Trophoblast cell (in vitro differentiated cells and primary cell): ENCODE results near the gene PRKAG1.

ENCODE experiments used
- DNase-seq, 2 donors: peaks; one replicate each; pipeline ENCODE4 v3.0.0-alpha.2; 2016
- H2AFZ ChIP-seq: 2 replicates; pipeline ENCODE4 v1.6.1; 2013; ENCODE audit warnings: low read length, moderate library complexity, mild to moderate bottlenecking; ENCODE audit not compliant: insufficient read depth, poor library complexity
- H2AK5ac ChIP-seq: 2 replicates; pipeline ENCODE4 v1.6.1; 2013; ENCODE audit warnings: mild to moderate bottlenecking, low read length
- H2BK120ac ChIP-seq: 2 replicates; pipeline ENCODE4 v1.6.1; 2013; ENCODE audit warnings: low read length, mild to moderate bottlenecking, moderate library complexity; ENCODE audit not compliant: insufficient read depth, poor library complexity
- H2BK12ac ChIP-seq: 2 replicates; pipeline ENCODE4 v1.6.1; 2013; ENCODE audit warnings: mild to moderate bottlenecking, low read length, moderate library complexity
- H2BK5ac ChIP-seq: 2 replicates; pipeline ENCODE4 v1.6.1; 2013; ENCODE audit warnings: low read length, low read depth, moderate library complexity, mild to moderate bottlenecking; ENCODE audit not compliant: poor library complexity
- H3K14ac ChIP-seq: 2 replicates; pipeline ENCODE4 v1.6.1; 2013; ENCODE audit warnings: mild to moderate bottlenecking, low read length
- H3K18ac ChIP-seq: 2 replicates; pipeline ENCODE4 v1.6.1; 2013; ENCODE audit warnings: mild to moderate bottlenecking, low read length
- H3K23ac ChIP-seq: 2 replicates; pipeline ENCODE4 v1.6.1; 2013; ENCODE audit warnings: low read length
- H3K27ac ChIP-seq: 2 replicates; pipeline ENCODE4 v1.5.1; 2013; ENCODE audit warnings: low read depth, mild to moderate bottlenecking, inconsistent platforms, low read length, moderate library complexity
- H3K27me3 ChIP-seq: 2 replicates; pipeline ENCODE4 v1.6.1; 2013; ENCODE audit warnings: inconsistent platforms, mild to moderate bottlenecking, low read length, moderate library complexity; ENCODE audit not compliant: insufficient read depth
- H3K36me3 ChIP-seq, 2 experiments: 1 replicate in 1 of 2; 2 replicates in 1 of 2; pipeline ENCODE4 v1.6.1; 2013; ENCODE audit warnings: low read length in 2 of 2, mild to moderate bottlenecking in 2 of 2, moderate library complexity in 1 of 2; ENCODE audit not compliant: insufficient read depth in 2 of 2, control insufficient read depth in 1 of 2
- H3K4ac ChIP-seq: 2 replicates; pipeline ENCODE4 v1.6.1; 2013; ENCODE audit warnings: low read depth, mild to moderate bottlenecking, low read length, moderate library complexity
- H3K4me1 ChIP-seq, 2 experiments: 1 replicate in 1 of 2; 2 replicates in 1 of 2; pipeline ENCODE4 v1.6.1; 2013; ENCODE audit warnings: low read length in 2 of 2, mild to moderate bottlenecking in 2 of 2, moderate library complexity in 1 of 2; ENCODE audit not compliant: insufficient read depth in 2 of 2, control insufficient read depth in 1 of 2
- H3K4me2 ChIP-seq: 2 replicates; pipeline ENCODE4 v1.6.1; 2013; ENCODE audit warnings: inconsistent platforms, mild to moderate bottlenecking, low read length, moderate library complexity
- H3K4me3 ChIP-seq: 2 replicates; pipeline ENCODE4 v1.5.1; 2013; ENCODE audit warnings: mild to moderate bottlenecking, low read depth, low read length, inconsistent platforms
- H3K79me1 ChIP-seq: one replicate; pipeline ENCODE4 v1.6.1; 2013; ENCODE audit warnings: low read length
- H3K79me2 ChIP-seq: 2 replicates; pipeline ENCODE4 v1.6.1; 2013; ENCODE audit warnings: low read length, mild to moderate bottlenecking; ENCODE audit not compliant: control insufficient read depth, insufficient read depth, poor library complexity
- H3K9ac ChIP-seq: 2 replicates; pipeline ENCODE4 v1.6.1; 2013; ENCODE audit warnings: mild to moderate bottlenecking, low read length
- H3K9me3 ChIP-seq: 2 replicates; pipeline ENCODE4 v1.6.1; 2013; ENCODE audit warnings: low read depth, mild to moderate bottlenecking, control low read depth, inconsistent platforms, low read length; ENCODE audit not compliant: insufficient read depth
- H4K12ac ChIP-seq: 2 replicates; pipeline ENCODE4 v1.6.1; 2013; ENCODE audit warnings: low read depth, mild to moderate bottlenecking, low read length, moderate library complexity
- H4K8ac ChIP-seq: 2 replicates; pipeline ENCODE4 v1.6.1; 2013; ENCODE audit warnings: low read depth, mild to moderate bottlenecking, low read length, moderate library complexity
- H4K91ac ChIP-seq: one replicate; pipeline ENCODE4 v1.6.1; 2013; ENCODE audit warnings: low read depth, mild to moderate bottlenecking, low read length, moderate library complexity
- WGBS: extraction: QIAGEN DNeasy Blood & Tissue Kit; methylation state at CpG from one replicate; pipeline ENCODE4 v1.1.7; 2013; ENCODE audit warnings: missing lambda C conversion rate; ENCODE audit not compliant: insufficient read length, insufficient coverage; ENCODE audit errors: extremely low coverage; 5-methylcytosine and 5-hydroxymethylcytosine counted together

PRKAG1 gene

GRCh38 chr12:49061157-49061650 lies 42.6 kb upstream of the PRKAG1 start:
- no peak for DNase-seq
- H3K23ac ChIP-seq = no peak overlapping the region
- H3K36me3 ChIP-seq = no peaks in the 10 kb centered on the region
- H4K12ac ChIP-seq = peak overlapping the region; percentile 12
- H4K91ac ChIP-seq = peak overlapping the region; percentile 60
- H3K79me1 ChIP-seq = peaks cover 18% of the 10 kb centered on the region
- H3K14ac ChIP-seq = peak overlapping the region; percentile 85
- H3K4me2 ChIP-seq = peak overlapping the region; percentile 86
- H3K18ac ChIP-seq = peak overlapping the region; percentile 91
- H3K27ac ChIP-seq = no peak overlapping the region
- H2AK5ac ChIP-seq = no peak overlapping the region
- peak overlapping the region; percentile 18 for H2BK120ac ChIP-seq
- no peak overlapping the region for H3K4ac ChIP-seq
- peak overlapping the region; percentile 30 for H2AFZ ChIP-seq
- H3K79me2 ChIP-seq = peaks cover 36% of the 10 kb centered on the region
- H3K9me3 ChIP-seq = no peaks in the 10 kb centered on the region
- H4K8ac ChIP-seq = peak overlapping the region; percentile 97
- H2BK12ac ChIP-seq = no peak overlapping the region
- H3K9ac ChIP-seq = peak overlapping the region; percentile 55
- H2BK5ac ChIP-seq = peak overlapping the region; percentile 36
- H3K4me3 ChIP-seq = peak overlapping the region; percentile 92
- peaks cover 14 to 24% of the 10 kb centered on the region in 2 experiments for H3K4me1 ChIP-seq
- WGBS = no CpG with 5 or more reads among the region's 16 CpGs
- H3K27me3 ChIP-seq = no peaks in the 10 kb centered on the region

- peak within 1 kb of the TSS; percentile 86 for H3K4me2 ChIP-seq
- H3K36me3 ChIP-seq = peaks cover 2 to 4% of the 10 kb centered on the region in 2 experiments
- no peak within 1 kb of the TSS for H3K23ac ChIP-seq
- H3K9me3 ChIP-seq = no peaks in the 10 kb centered on the region
- peak within 1 kb of the TSS; percentile 99 for H2BK5ac ChIP-seq
- peak within 1 kb of the TSS; percentile 94 for H3K14ac ChIP-seq
- peak within 1 kb of the TSS; percentile 97 for H2BK120ac ChIP-seq
- H3K79me2 ChIP-seq = peaks cover 38% of the 10 kb centered on the region
- WGBS = no CpG with 5 or more reads among the region's 74 CpGs
- no peaks in the 10 kb centered on the region for H3K27me3 ChIP-seq
- H3K4me1 ChIP-seq = peaks cover 14 to 24% of the 10 kb centered on the region in 2 experiments
- peak within 1 kb of the TSS; percentile 99 for H3K9ac ChIP-seq
- H4K8ac ChIP-seq = peak within 1 kb of the TSS; percentile 97
- H2AFZ ChIP-seq = peak within 1 kb of the TSS; percentile 84
- peak within 1 kb of the TSS; percentile 92 for H4K12ac ChIP-seq
- no peak within 1 kb of the TSS for H2BK12ac ChIP-seq
- peak within 1 kb of the TSS; percentile 100 for H3K4ac ChIP-seq
- H3K4me3 ChIP-seq = peak within 1 kb of the TSS; percentile 92
- peak within 1 kb of the TSS; percentile 96 for H2AK5ac ChIP-seq
- peak within 1 kb of the TSS; percentile 86 for H3K27ac ChIP-seq
- peaks cover 18% of the 10 kb centered on the region for H3K79me1 ChIP-seq
- DNase-seq = peak; percentile 75 to 90
- H4K91ac ChIP-seq = peak within 1 kb of the TSS; percentile 98
- H3K18ac ChIP-seq = peak within 1 kb of the TSS; percentile 96
Measured at GRCh38 chr12:49060237-49061156, 41.9 kb upstream of the PRKAG1 start, which contains the start of gene KMT2D. Gene KMT2D, minus strand, starts transcription at chr12:49060794. Its CDS starts 5,470 bp downstream, at chr12:49055324.

- peaks cover 18% of the 10 kb centered on the region for H3K79me1 ChIP-seq
- H3K4me2 ChIP-seq = peak overlapping the region; percentile 86
- H3K36me3 ChIP-seq = peaks cover 5 to 12% of the 10 kb centered on the region in 2 experiments
- peak overlapping the region; percentile 86 for H3K27ac ChIP-seq
- no peak overlapping the region for H2BK12ac ChIP-seq
- H3K27me3 ChIP-seq = no peaks in the 10 kb centered on the region
- H3K9me3 ChIP-seq = no peaks in the 10 kb centered on the region
- DNase-seq = peak in 1 of 2 donors; percentile 62
- H2AK5ac ChIP-seq = peak overlapping the region; percentile 96
- H4K8ac ChIP-seq = peak overlapping the region; percentile 97
- H3K4me3 ChIP-seq = peak overlapping the region; percentile 92
- peak overlapping the region; percentile 84 for H2AFZ ChIP-seq
- WGBS = no CpG with 5 or more reads among the region's 70 CpGs
- peak overlapping the region; percentile 99 for H2BK5ac ChIP-seq
- H3K9ac ChIP-seq = peak overlapping the region; percentile 99
- H4K91ac ChIP-seq = peak overlapping the region; percentile 98
- H3K18ac ChIP-seq = peak overlapping the region; percentile 96
- peak overlapping the region; percentile 88 for H4K12ac ChIP-seq
- H2BK120ac ChIP-seq = peak overlapping the region; percentile 97
- peak overlapping the region; percentile 100 for H3K4ac ChIP-seq
- H3K23ac ChIP-seq = no peak overlapping the region
- peaks cover 38% of the 10 kb centered on the region for H3K79me2 ChIP-seq
- H3K4me1 ChIP-seq = peaks cover 14 to 24% of the 10 kb centered on the region in 2 experiments
- H3K14ac ChIP-seq = peak overlapping the region; percentile 94
Measured at GRCh38 chr12:49059299-49060171, 41.0 kb upstream of the PRKAG1 start.

- H2AFZ ChIP-seq = no peak overlapping the region
- H3K4me3 ChIP-seq = peak overlapping the region; percentile 92
- DNase-seq = no peak
- H2BK120ac ChIP-seq = no peak overlapping the region
- no peak overlapping the region for H3K18ac ChIP-seq
- peaks cover 18% of the 10 kb centered on the region for H3K79me1 ChIP-seq
- H3K9ac ChIP-seq = peak overlapping the region; percentile 99
- no CpG with 5 or more reads among the region's 1 CpG for WGBS
- H3K9me3 ChIP-seq = no peaks in the 10 kb centered on the region
- H3K4ac ChIP-seq = peak overlapping the region; percentile 100
- no peak overlapping the region for H4K12ac ChIP-seq
- peaks cover 11 to 18% of the 10 kb centered on the region in 2 experiments for H3K36me3 ChIP-seq
- no peaks in the 10 kb centered on the region for H3K27me3 ChIP-seq
- H3K27ac ChIP-seq = no peak overlapping the region
- no peak overlapping the region for H2BK12ac ChIP-seq
- peak overlapping the region; percentile 70 for H2BK5ac ChIP-seq
- no peak overlapping the region for H3K23ac ChIP-seq
- peak overlapping the region; percentile 96 for H2AK5ac ChIP-seq
- peak overlapping the region; percentile 98 for H4K91ac ChIP-seq
- H4K8ac ChIP-seq = no peak overlapping the region
- H3K14ac ChIP-seq = peak overlapping the region; percentile 94
- H3K4me1 ChIP-seq = peaks cover 14 to 24% of the 10 kb centered on the region in 2 experiments
- peaks cover 38% of the 10 kb centered on the region for H3K79me2 ChIP-seq
- H3K4me2 ChIP-seq = peak overlapping the region; percentile 86
Measured at GRCh38 chr12:49059045-49059298, 40.4 kb upstream of the PRKAG1 start.
